ENCODE measurements around the gene CLDN5.
A peak's percentile ranks its signal among the peaks of the same experiment; 100 is the strongest.

The CLDN5 gene

GRCh38 chr22:19494001-19494560 is 30.1 kb downstream of the CLDN5 start:
- Mint-ChIP-seq H3K27me3 (ENCODE audit: low read depth) (no peaks in the 10 kb centered on the region), H3K27ac (no peak overlapping the region), H3K4me3 (no peak overlapping the region), H3K9me3 (no peaks in the 10 kb centered on the region), H3K36me3 (ENCODE audit: low read depth) (peaks cover 4% of the 10 kb centered on the region), H3K4me1 (peaks cover 6% of the 10 kb centered on the region)
- no peak for TF ChIP-seq CTCF (IDR thresholded peaks at IDR 0.05; ENCODE audit: unreplicated experiment in 3 of 3)

- H3K9me3 Mint-ChIP-seq, result no peaks in the 10 kb centered on the region
- no peak for TF ChIP-seq CTCF (IDR thresholded peaks at IDR 0.05; ENCODE audit: unreplicated experiment in 3 of 3)
- peaks cover 4% of the 10 kb centered on the region for H3K36me3 Mint-ChIP-seq (ENCODE audit: low read depth)
- no peak overlapping the region for H3K4me3 Mint-ChIP-seq
- H3K4me1 Mint-ChIP-seq, result peaks cover 6% of the 10 kb centered on the region
- H3K27me3 Mint-ChIP-seq (ENCODE audit: low read depth), result no peaks in the 10 kb centered on the region
- no peak overlapping the region for H3K27ac Mint-ChIP-seq
Observed at GRCh38 chr22:19492504-19493174, 31.6 kb downstream of the CLDN5 start.

- H3K4me3 Mint-ChIP-seq, result no peak overlapping the region
- no peaks in the 10 kb centered on the region for H3K27me3 Mint-ChIP-seq (ENCODE audit: low read depth)
- H3K36me3 Mint-ChIP-seq (ENCODE audit: low read depth), result peaks cover 5% of the 10 kb centered on the region
- TF ChIP-seq CTCF (IDR thresholded peaks at IDR 0.05; ENCODE audit: unreplicated experiment in 3 of 3), result no peak
- no peak overlapping the region for H3K27ac Mint-ChIP-seq
- H3K4me1 Mint-ChIP-seq, result no peaks in the 10 kb centered on the region
- no peaks in the 10 kb centered on the region for H3K9me3 Mint-ChIP-seq
Observed at GRCh38 chr22:19490628-19491230, 33.5 kb downstream of the CLDN5 start.

GRCh38 chr22:19488884-19489843 is 35.0 kb downstream of the CLDN5 start:
- no peaks in the 10 kb centered on the region for H3K4me1 Mint-ChIP-seq
- peaks cover 14% of the 10 kb centered on the region for H3K36me3 Mint-ChIP-seq (ENCODE audit: low read depth)
- peak in 1 of 3 experiments; percentile 6 for TF ChIP-seq CTCF (IDR thresholded peaks at IDR 0.05; ENCODE audit: unreplicated experiment in 3 of 3)
- H3K27ac Mint-ChIP-seq, result no peak overlapping the region
- no peak overlapping the region for H3K4me3 Mint-ChIP-seq
- H3K9me3 Mint-ChIP-seq, result no peaks in the 10 kb centered on the region
- H3K27me3 Mint-ChIP-seq (ENCODE audit: low read depth), result no peaks in the 10 kb centered on the region

- peaks cover 19% of the 10 kb centered on the region for H3K36me3 Mint-ChIP-seq (ENCODE audit: low read depth)
- no peak for TF ChIP-seq CTCF (IDR thresholded peaks at IDR 0.05; ENCODE audit: unreplicated experiment in 3 of 3)
- no peak overlapping the region for H3K4me3 Mint-ChIP-seq
- H3K27ac Mint-ChIP-seq, result no peak overlapping the region
- H3K9me3 Mint-ChIP-seq, result no peaks in the 10 kb centered on the region
- no peaks in the 10 kb centered on the region for H3K27me3 Mint-ChIP-seq (ENCODE audit: low read depth)
- H3K4me1 Mint-ChIP-seq, result no peaks in the 10 kb centered on the region
Observed at GRCh38 chr22:19488285-19488684, 35.9 kb downstream of the CLDN5 start.
